ENCODE data around the gene FASLG. TPM values are rescaled to one million over a fixed set of nuclear protein-coding genes. Genes with fewer than 3 reads are reported as not detected.

FASLG gene, protein sequence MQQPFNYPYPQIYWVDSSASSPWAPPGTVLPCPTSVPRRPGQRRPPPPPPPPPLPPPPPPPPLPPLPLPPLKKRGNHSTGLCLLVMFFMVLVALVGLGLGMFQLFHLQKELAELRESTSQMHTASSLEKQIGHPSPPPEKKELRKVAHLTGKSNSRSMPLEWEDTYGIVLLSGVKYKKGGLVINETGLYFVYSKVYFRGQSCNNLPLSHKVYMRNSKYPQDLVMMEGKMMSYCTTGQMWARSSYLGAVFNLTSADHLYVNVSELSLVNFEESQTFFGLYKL
- not detected in 2 replicates for total RNA-seq

DNA sequence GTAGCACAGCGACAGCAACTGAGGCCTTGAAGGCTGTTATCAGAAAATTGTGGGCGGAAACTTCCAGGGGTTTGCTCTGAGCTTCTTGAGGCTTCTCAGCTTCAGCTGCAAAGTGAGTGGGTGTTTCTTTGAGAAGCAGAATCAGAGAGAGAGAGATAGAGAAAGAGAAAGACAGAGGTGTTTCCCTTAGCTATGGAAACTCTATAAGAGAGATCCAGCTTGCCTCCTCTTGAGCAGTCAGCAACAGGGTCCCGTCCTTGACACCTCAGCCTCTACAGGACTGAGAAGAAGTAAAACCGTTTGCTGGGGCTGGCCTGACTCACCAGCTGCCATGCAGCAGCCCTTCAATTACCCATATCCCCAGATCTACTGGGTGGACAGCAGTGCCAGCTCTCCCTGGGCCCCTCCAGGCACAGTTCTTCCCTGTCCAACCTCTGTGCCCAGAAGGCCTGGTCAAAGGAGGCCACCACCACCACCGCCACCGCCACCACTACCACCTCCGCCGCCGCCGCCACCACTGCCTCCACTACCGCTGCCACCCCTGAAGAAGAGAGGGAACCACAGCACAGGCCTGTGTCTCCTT, at the start of gene FASLG:
TSS of gene FASLG (plus strand) at position 233 of the 583 bp plus-strand sequence. CDS start at position 332, 99 bp downstream.

Other genes starting within 250 kb of the FASLG start
- not detected in 2 replicates for gene C1orf105, start 238.4 kb upstream of the FASLG start, total RNA-seq
- 12.4 and 20.8 TPM in 2 replicates for gene PIGC, start 215.0 kb upstream of the FASLG start, total RNA-seq
- 26.6 and 40.0 TPM in 2 replicates for gene SUCO, start 126.0 kb upstream of the FASLG start, total RNA-seq